D341Med (cell line): Measurements from ENCODE around the gene TFPT.

Experiments
- DNase-seq: peaks from one replicate; pipeline ENCODE4 v3.0.0; 2012; ENCODE audit warnings: low spot score

Gene TFPT

DNA sequence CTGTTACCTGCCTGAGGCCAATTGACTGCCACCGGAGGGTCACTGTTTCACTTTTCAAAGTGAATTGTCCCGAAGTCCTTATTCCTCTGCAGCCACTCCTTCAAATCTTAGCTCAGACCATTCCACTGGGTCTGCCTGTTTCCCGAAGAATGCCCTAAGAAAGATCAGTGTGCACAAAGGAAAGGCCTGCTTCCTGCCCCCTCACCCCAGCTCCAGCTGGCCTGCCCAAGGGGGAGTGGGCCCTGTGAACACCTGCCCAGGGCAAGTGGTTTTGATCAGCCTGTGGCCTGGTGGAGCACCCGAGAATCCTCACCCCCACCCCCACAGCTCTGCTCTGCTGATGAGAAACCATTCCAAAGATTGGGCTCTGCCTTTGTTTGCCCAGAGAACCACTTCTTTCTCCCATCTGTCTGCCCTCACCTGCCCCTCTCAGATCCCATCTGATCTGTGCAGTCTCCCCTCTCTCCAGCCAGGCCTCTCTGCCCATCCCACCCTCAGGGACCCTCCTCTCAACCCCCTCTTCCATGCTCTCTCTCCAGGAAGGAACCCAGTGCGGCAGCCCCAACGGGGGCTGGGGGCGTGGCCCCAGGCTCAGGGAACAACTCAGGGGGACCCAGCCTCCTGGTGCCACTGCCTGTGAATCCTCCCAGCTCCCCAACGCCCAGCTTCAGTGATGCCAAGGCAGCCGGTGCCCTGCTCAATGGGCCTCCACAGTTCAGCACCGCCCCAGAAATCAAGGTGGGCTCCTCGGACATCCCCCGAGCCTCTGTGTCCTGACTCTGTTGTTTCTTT is 33.8 kb upstream of the TFPT start:
- DNase-seq = no peak

DNA sequence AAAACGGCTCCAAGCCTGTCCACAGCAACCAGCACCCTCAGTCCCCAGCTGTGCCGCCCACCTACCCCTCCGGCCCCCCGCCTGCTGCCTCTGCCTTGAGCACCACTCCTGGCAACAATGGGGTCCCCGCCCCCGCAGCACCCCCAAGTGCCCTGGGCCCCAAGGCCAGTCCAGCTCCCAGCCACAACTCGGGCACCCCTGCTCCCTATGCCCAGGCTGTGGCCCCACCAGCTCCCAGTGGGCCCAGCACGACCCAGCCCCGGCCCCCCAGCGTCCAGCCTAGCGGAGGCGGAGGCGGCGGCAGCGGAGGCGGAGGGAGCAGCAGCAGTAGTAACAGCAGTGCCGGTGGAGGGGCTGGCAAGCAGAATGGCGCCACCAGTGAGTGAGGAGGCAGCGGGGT is 32.7 kb upstream of the TFPT start:
- no peak for DNase-seq

DNA sequence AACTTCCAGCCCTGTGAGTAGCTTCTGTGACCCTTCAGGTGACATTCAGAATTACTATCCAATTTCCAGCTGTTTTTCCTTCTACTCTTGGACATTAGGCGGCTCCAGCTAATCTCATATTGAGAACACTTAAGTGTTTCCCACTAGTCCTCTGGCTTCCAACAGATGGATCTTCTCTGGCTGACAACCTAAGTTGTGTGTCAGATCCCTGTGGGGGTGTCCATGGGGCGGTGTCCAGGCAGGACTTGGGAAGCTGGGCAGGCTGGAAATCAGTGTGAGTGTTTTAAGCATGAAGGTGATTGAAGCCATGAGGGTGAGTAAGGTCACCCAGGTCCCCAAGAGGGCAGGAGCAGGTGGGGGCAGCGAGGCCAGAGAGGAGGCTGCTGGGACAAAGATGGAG is 32.2 kb upstream of the TFPT start:
- no peak for DNase-seq

DNA sequence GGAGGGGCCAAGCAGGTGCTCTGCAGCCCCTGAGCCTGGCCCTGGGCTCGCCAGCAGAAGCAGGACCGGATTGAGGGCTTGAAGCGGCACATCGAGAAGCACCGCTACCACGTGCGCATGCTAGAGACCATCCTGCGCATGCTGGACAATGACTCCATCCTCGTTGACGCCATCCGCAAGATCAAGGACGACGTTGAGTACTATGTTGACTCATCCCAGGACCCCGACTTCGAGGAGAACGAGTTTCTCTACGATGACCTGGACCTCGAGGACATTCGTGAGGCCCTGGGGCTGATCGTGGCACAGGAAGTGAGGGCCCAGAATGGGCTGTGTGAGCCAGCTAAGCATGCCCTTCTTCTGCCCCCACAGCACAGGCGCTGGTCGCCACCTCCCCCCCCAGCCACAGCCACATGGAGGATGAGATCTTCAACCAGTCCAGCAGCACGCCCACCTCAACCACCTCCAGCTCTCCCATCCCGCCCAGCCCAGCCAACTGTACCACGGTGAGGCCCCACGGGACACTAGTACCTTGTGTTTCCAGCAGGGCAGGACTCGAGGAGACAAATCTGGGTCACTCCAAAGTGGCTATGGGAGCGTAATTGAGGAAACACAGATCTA is 30.2 kb upstream of the TFPT start:
- DNase-seq = no peak

DNA sequence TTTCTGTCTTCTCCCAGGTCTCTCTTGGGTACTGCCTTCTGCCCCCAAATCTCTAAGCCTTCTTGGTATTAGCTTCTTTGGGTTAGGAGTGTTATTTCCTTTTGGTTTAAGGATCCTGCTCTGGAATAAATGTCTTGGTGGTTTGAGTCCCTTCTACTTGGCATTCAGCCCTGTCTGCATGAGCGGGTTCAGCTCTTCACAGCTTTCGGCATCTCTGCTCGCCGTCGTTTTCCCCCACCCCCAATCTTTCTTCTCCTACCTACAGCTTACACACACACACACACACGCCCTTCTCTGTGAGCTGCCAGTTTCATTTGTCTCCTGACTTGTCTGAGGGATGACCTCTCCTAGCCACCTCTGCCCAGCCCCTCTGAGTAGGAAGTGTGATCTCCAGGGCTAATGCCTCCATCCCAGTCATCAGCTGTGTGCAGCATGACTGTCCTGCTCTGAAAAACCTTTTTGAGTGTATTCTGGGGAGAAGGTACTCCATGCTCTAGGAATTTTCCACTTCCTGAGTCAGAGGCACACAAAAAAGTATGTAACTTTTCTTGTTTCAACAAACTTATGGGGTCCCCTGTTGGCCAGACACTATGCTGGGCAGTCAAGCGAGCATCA is 26.8 kb upstream of the TFPT start:
- no peak for DNase-seq

DNA sequence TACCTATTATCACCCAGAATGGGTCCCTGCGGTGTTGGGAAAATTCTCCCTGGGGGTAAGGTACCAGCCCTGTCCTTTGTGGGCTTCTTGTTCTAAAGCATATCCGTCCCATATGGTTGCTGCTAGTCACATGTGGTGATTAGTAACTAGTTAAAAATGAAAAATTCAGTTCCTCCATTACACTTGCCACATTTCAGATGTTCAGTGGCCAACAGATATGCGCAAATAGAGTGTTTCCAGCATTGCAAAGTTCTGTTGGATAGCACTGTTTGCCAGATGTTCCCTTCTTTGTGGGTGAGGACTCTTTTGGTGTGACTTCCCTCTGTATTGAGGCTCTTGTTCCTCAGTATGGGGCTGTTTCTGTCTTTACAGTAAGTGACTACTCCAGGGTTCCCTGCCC is 25.9 kb upstream of the TFPT start:
- DNase-seq = no peak

DNA sequence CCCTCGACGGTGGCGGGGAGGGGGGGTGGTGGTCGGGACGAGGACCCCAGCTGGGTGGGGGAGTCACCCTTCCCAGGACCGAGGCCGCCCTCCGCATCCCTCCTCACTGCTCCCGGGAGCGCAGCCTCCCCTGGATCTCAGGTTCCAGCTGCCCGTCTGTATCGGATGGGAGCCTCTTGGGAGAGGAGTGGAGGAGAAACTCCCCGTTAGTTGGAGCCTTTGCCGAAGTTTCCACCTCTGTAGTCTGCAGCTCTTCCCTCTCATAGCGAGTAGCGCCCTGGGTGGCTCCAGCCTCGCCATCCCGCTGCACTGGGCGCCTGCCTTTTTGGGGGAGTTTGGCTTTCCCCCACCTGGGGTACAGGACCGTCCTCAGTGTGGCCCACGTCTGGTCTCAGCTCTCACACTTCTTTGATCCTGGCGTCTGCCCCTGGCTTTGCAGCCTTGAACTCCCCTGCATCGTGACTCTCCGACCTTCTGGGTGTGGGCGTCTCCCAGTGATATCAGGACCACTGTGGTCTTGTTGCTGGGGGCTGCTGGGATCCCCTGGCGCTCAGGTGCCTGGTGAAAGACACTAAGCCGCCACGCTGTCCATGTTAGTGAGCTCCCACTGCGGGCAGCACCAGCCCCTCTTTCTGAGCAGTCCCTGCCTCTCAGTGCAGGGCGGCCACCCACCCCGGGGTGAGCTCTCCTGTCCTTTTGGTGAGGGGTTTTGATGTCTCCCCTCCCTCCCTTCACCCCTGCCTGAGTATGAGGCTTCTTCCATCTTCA is 23.2 kb upstream of the TFPT start:
- DNase-seq = no peak

DNA sequence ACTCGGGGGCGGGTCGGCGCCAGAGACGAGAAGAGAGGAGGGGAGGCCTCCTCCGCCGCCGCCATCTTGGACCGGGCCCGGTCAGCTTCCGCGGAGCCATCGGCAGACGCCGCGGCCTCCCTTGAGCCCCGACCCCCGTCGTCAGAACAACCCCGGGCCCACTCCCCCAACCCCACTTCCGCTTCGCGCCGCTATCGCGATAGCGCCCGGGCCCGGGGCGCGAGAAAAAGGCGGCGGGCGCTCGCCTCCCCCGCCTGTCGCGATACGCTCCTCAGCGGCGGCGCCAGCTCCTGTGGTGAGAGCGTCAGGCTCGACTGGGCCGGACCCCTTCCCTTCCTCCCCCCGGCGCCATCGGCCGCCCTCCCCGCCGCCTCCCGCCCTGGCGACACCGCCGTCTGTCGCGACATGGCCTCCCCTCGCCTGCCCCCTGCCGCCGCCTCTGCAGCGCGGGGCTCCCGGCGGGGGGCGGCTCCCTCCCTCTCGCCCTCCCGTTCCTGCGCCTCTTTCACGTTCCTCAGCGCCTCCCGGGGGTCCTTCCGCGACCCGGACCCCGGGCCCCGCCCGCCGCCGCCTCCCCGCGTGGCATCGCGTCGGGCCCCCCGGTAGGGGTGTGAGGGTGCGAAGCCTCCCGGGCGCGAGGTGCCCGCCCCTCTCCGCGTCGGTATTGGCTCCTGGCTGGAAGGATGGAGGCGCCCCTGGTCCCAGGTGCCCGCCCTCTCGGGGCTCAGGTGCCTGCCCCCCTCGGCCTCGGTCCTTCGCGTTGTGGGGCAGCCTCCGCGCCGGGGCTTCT is 22.4 kb upstream of the TFPT start, which contains the start of gene CNOT3:
TSS of gene CNOT3 (plus strand) at position 64 of the 790 bp plus-strand sequence. CDS start 5,217 bp downstream, outside the sequence.
- peak; percentile 56 for DNase-seq

DNA sequence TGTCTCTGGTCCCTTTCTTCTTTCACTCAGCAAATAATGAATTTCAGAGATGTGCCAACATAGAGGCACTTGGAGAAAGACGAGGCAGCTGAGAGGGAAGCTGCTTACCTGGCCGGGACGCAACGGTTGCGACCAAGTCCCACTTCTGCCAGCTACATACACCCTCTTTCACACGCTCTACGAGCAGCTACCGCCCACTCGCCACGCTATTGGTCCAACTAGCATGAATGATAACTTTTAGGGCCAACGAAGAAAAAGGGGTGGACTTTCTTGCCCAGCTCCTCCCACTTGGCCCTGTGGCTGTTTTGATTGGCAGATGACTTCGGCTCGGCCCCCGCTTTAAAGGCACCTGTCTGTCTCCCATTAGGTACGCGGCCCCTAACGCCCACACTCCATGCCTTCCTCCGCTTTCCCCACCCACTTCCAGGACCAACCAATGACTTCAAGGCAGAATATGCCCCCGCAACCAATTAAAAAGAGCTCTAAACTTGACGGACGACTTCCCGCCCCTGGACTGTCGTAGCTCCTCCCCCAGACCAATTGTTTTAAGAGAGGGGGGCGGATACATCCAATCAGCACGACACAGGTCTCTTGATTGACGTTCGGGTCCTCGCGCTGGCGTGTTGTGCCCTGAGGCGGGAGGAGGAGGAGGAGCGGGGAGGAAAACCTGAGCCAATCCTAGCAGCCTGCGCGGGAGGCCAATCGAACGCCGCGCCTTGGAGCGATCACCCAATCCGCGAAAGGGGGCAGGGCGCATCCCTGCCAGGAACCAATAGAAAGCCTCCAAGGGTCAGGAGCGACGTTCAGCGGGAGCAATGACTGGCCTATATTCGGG is 21.6 kb upstream of the TFPT start:
- DNase-seq = peak; percentile 94

DNA sequence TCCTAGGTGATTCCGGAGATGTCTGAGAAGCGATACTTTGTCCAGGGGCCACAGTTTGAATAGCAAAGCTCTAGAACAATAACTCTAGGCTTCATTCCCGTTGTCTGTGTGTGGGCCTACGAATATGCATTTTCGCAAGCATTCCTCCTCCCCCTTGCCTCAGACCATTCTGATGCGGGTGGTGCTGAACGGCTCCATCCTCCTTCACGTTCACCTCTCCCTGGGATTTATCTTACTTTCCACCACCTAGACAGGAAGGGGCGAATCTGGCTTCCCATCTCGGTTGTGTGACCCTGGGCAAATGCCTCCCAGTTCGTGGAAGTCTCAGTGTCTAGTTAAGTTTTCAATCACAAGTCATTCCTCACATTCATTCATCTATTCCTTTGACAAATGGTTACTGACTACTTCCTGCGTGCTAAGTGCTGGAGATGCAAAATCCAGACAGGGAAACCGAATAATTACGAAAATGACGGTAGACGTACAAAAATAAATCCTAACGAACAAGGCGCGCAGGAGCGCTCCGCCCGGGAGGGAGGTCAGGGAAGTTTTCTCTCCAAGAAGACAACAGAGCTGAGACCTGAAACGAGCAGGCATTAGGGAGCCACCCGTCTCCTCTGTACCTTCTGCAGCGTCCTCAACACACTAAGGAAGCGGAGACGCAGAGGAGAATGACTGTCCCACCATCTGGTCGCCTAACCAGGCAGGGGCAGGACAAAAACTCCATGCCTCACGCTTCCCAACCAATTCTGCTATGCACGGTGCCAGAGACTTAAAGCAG is 20.8 kb upstream of the TFPT start:
- DNase-seq = no peak

DNA sequence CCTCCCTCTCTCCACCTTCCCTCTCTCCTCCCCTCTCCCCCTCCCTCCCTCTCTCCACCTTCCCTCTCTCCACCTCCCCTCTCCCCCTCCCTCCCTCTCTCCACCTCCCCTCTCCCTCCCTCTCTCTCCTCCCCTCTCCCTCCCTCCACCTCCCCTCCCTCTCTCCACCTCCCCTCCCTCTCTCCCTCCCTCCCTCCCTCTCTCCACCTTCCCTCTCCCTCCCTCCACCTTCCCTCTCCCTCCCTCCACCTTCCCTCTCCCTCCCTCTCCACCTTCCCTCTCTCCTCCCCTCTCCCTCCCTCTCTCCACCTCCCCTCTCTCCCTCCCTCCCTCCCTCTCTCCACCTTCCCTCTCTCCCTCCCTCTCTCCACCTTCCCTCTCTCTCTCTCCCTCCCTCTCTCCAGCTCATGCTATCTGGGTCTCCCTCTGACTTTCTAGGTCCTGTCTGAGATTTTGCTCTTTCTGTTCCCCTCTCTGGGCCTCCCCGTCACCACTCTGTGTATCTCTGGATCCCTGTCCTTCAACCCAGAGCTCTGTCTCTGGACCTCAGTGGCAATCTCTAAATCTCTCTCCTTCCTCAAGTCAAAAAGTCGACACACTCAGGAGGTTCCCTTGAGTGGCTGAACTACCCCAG is 18.6 kb upstream of the TFPT start:
- DNase-seq = no peak

DNA sequence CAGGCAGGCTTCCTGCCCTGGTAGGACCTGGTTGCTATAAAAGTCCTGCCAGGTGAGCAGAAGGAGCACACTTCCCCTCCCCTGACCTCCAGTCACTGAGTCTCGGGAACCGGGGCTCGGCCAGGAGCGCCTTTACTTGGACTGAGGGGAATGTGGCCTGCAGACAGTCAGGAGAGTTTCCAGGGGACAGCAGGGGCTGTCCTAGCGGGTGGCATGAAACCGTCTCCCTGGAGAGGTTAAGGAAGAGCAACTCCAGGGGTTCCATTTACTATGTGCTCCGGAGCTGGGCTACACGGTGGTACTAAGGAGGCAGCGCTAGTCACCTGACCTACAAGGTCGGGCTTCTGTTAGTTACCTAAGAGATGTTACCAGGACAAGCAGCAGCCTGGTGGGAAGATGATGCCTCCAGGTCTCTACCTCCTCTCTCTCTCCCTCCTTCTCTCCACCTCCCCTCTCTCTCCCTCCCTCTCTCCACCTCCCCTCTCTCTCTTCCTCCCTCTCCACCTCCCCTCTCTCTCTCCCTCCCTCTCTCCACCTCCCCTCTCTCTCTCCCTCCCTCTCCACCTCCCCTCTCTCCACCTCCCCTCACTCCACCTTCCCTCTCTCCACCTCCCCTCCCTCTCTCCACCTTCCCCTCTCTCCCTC is 18.0 kb upstream of the TFPT start:
- DNase-seq = no peak

DNA sequence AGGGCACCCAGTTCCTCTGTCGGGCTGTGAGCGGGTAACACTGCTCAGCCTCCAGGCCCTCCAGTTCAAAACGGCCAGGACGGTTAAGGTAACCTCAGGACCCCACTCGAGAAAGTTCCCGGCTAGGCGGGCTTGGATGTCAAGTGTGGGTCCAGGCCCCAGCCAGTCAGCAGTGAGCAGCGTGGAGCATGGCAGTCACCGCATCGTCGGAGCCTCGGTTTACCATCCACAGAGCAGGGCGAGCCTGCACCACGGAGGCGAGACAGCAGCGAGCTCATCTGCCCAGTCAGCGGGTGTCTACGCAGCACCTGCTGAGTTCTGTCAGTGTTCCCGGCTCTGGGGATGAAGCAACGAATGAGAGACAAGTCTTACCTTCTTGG is 14.2 kb upstream of the TFPT start:
- no peak for DNase-seq

DNA sequence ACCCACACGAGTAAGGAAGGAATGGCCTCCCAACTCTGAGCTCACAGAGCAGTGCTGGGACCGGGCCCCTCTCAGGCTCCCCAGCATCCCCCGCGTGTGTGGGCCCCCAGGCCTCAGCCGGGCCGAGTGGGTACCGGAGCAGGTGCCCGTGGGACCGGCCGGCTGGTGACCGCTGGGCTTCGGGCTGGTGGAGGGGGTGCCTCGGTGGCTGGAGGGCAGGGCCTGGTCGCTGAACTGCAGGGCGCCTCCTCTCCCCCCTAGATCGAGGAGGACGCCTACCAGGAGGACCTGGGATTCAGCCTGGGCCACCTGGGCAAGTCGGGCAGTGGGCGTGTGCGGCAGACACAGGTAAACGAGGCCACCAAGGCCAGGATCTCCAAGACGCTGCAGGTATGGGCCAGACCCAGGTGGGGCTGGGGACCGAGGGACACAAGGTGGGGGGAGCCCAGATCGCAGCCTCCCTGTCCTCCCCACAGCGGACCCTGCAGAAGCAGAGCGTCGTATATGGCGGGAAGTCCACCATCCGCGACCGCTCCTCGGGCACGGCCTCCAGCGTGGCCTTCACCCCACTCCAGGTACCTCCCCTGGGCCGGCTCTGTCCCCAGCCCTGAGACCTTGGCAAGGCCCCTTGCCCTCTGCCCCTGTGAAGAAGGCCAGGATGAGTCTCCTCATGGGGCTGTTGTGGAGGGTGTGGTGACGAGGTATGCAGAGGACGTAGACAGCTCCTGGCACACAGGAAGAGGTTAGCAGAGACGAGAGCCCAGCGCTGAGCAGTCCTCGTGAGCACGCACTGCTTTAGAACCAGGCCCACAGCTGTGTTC is 13.5 kb upstream of the TFPT start:
- DNase-seq = no peak

DNA sequence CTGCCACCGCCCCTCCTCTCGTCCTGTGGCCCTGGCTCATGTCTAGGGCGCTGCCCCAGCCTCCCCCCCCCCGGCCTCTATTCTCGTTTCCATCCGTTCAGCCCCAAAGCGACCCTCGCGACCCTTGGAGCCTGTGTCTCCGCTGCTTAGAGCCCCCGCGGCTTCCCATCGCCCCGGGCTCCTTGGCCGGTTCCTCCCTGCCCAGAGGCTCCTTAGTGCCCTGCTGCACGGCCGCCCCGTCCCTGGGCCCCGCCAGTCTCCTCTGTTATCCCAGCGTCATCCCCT is 12.9 kb upstream of the TFPT start:
- no peak for DNase-seq

DNA sequence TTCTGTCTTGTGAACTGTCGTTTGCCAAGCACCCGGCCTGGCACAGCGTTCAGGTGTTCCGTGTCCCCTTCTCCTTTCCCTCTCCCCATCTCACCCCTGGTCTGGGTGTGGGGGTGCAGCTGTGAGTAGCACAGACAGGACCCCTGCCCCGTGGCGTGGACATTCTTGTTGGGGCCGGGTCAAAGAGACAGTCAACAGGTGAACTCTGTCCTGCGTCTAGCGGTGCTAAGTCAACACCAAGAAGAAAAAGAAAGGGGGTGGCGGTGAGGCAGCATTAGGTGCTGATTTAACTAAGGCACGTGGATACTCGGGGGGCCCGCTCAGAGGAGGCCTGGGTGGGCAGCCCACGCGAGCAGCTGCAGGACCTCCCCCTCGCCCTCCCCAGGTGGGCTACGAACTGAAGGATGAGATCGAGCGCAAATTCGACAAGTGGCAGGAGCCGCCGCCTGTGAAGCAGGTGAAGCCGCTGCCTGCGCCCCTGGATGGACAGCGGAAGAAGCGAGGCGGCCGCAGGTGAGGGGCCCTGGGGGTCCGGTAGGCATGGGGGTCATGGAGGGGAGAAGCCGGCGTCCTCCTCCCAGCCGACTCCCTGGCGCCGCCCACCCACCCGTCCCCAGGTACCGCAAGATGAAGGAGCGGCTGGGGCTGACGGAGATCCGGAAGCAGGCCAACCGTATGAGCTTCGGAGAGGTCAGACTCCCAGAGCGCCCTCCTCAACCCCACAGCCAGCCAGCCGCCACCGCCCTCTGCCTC is 12.4 kb upstream of the TFPT start:
- no peak for DNase-seq

DNA sequence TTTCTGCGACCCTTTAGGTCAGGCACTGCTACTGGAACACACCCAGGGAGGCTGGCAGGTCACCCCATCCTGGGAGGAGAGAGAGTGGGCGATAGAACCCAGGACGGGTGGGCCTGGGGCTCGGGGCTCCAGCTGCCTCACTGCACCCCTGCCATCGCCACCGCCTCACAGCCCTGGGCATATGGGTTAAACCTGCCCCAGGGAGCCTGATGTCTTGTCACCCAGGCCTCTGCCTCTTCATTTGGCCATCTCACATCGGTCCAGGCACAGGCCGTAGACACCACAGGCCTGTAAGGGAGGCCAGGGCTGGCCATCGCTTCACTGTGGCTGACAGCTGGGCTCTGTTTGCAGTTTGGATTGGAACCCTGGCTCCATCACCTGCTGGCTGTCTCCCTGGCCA is 10.3 kb upstream of the TFPT start:
- no peak for DNase-seq

DNA sequence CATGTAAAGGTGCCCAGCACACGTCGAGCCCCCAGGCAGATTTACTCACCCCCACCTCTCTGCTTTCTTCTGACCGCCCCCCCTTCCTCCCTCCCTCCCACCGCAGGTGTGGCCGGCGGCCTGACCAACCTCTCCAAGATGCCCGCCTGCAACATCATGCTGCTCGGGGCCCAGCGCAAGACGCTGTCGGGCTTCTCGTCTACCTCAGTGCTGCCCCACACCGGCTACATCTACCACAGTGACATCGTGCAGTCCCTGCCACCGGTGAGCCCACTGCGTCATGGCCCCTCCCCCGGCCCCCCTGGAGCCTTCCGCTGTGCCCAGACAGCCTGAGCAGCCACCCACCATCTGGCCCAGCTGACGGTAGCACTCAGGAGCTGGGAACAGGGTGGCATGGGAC is 8.9 kb upstream of the TFPT start:
- DNase-seq = no peak
